Astrocyte (in vitro differentiated cells and primary cell): ENCODE data around the gene METAP1. TPM values are rescaled to one million over a fixed set of nuclear protein-coding genes. Genes with fewer than 3 reads are reported as not detected.

Experiments
- DNase-seq: peaks from one replicate; pipeline ENCODE4 v3.0.0-alpha.2; 2010; ENCODE audit warnings: low read depth
- FAIRE-seq: peaks from 2 replicates; lab custom pipeline; 2011; peaks lifted over from hg19 to GRCh38; lab: Jason Lieb, UNC
- H2AFZ ChIP-seq: 2 replicates; pipeline ENCODE4 v1.6.0; 2012; ENCODE audit warnings: low read depth, low read length, inconsistent platforms
- H3K27ac ChIP-seq: 2 replicates; pipeline ENCODE4 v1.5.1; 2011; ENCODE audit warnings: low read depth, low read length, inconsistent platforms
- H3K27me3 ChIP-seq: 2 replicates; pipeline ENCODE4 v1.6.0; 2011; ENCODE audit warnings: low read length, inconsistent platforms; ENCODE audit not compliant: insufficient read depth
- H3K36me3 ChIP-seq: 2 replicates; pipeline ENCODE4 v1.5.1; 2011; ENCODE audit warnings: low read length, inconsistent platforms; ENCODE audit not compliant: insufficient read depth
- H3K4me1 ChIP-seq: 2 replicates; pipeline ENCODE4 v1.5.1; 2011; ENCODE audit warnings: low read length, inconsistent platforms; ENCODE audit not compliant: insufficient read depth
- H3K4me2 ChIP-seq: 2 replicates; pipeline ENCODE4 v1.6.0; 2012; ENCODE audit warnings: low read length, inconsistent platforms
- H3K4me3 ChIP-seq: 2 replicates; pipeline ENCODE4 v1.5.1; 2011; ENCODE audit warnings: low read depth, mild to moderate bottlenecking, low read length, inconsistent platforms; ENCODE audit not compliant: insufficient read depth
- H3K79me2 ChIP-seq: 2 replicates; pipeline ENCODE4 v1.6.0; 2012; ENCODE audit warnings: mild to moderate bottlenecking, low read length, inconsistent platforms; ENCODE audit not compliant: insufficient read depth
- H3K9ac ChIP-seq: 2 replicates; pipeline ENCODE4 v1.6.0; 2012; ENCODE audit warnings: mild to moderate bottlenecking, low read length, inconsistent platforms
- H3K9me3 ChIP-seq: 2 replicates; pipeline ENCODE4 v1.5.1; 2012; ENCODE audit warnings: low read depth, mild to moderate bottlenecking, low read length, inconsistent platforms; ENCODE audit not compliant: insufficient read depth
- H4K20me1 ChIP-seq: 2 replicates; pipeline ENCODE4 v1.6.0; 2012; ENCODE audit warnings: low read length, inconsistent platforms; ENCODE audit not compliant: insufficient read depth
- H3K27ac Mint-ChIP-seq: one replicate; pipeline ENCODE4 v1.8.0; 2021; ENCODE audit warnings: mild to moderate bottlenecking, mixed read lengths; ENCODE audit not compliant: unreplicated experiment
- H3K27me3 Mint-ChIP-seq: one replicate; pipeline ENCODE4 v1.8.0; 2021; ENCODE audit warnings: low read depth, mixed read lengths; ENCODE audit not compliant: unreplicated experiment
- H3K36me3 Mint-ChIP-seq: one replicate; pipeline ENCODE4 v1.8.0; 2021; ENCODE audit warnings: low read depth, mixed read lengths; ENCODE audit not compliant: unreplicated experiment
- H3K4me1 Mint-ChIP-seq: one replicate; pipeline ENCODE4 v1.8.0; 2021; ENCODE audit warnings: low read depth, mixed read lengths; ENCODE audit not compliant: unreplicated experiment
- H3K4me3 Mint-ChIP-seq: one replicate; pipeline ENCODE4 v1.8.0; 2021; ENCODE audit warnings: mild to moderate bottlenecking, moderate library complexity, mixed read lengths; ENCODE audit not compliant: unreplicated experiment
- H3K9me3 Mint-ChIP-seq: one replicate; pipeline ENCODE4 v1.8.0; 2021; ENCODE audit warnings: mild to moderate bottlenecking, mixed read lengths; ENCODE audit not compliant: unreplicated experiment
- CTCF ChIP-seq: IDR thresholded peaks from 2 replicates; pipeline ENCODE4 v1.5.1; 2011; ENCODE audit warnings: low read depth, mild to moderate bottlenecking, inconsistent platforms, low read length, moderate library complexity; ENCODE audit not compliant: insufficient read depth
- EZH2 ChIP-seq: IDR thresholded peaks from 2 replicates; pipeline ENCODE4 v1.6.1; 2012; ENCODE audit warnings: mild to moderate bottlenecking, low read length, inconsistent platforms; ENCODE audit not compliant: insufficient read depth
- total RNA-seq: library from RNA; stranded (reverse); gene quantifications from 2 replicates; pipeline ENCODE4 v1.2.1, GENCODE V29; 2021

The METAP1 gene
- total RNA-seq, 1 donor from 2014 or later: 60.9 TPM

- Histone ChIP-seq H3K79me2 (peaks cover 21% of the 10 kb centered on the region), H4K20me1 (peaks cover 12% of the 10 kb centered on the region)
- no peak for FAIRE-seq
These were observed 81.7 kb downstream of the METAP1 start for GRCh38 chr4:99077177-99077576.

GRCh38 chr4:99078336-99078735 is 82.8 kb downstream of the METAP1 start:
- peaks cover 5% of the 10 kb centered on the region for H3K4me1 Mint-ChIP-seq
- TF ChIP-seq EZH2 (no peak), CTCF (no peak)

More at GRCh38 chr4:99077177-99077576, 81.7 kb downstream of the METAP1 start:
- DNase-seq: no peak
- peaks cover 19% of the 10 kb centered on the region for H3K36me3 Mint-ChIP-seq
- H3K9ac ChIP-seq: no peak overlapping the region
- no peak overlapping the region for H3K4me2 ChIP-seq
- no peaks in the 10 kb centered on the region for H3K9me3 Mint-ChIP-seq
- no peaks in the 10 kb centered on the region for H3K27me3 Mint-ChIP-seq
- peaks cover 67% of the 10 kb centered on the region for H3K36me3 ChIP-seq
- no peak overlapping the region for H2AFZ ChIP-seq
- no peak overlapping the region for H3K4me3 Mint-ChIP-seq
- peaks cover 5% of the 10 kb centered on the region for H3K4me1 Mint-ChIP-seq
- TF ChIP-seq EZH2 (no peak), CTCF (no peak)
- H3K4me3 ChIP-seq: no peak overlapping the region
- H3K27ac Mint-ChIP-seq: no peak overlapping the region
- H3K9me3 ChIP-seq: no peaks in the 10 kb centered on the region
- no peaks in the 10 kb centered on the region for H3K4me1 ChIP-seq
- H3K27ac ChIP-seq: no peak overlapping the region
- no peaks in the 10 kb centered on the region for H3K27me3 ChIP-seq

GRCh38 chr4:99078931-99079624 is 83.6 kb downstream of the METAP1 start:
- no peak for FAIRE-seq
- H3K27me3 ChIP-seq: no peaks in the 10 kb centered on the region
- H3K27ac Mint-ChIP-seq: no peak overlapping the region
- peaks cover 1% of the 10 kb centered on the region for H3K4me1 Mint-ChIP-seq
- H3K4me1 ChIP-seq: no peaks in the 10 kb centered on the region
- no peak overlapping the region for H3K9ac ChIP-seq
- H3K4me2 ChIP-seq: no peak overlapping the region
- peaks cover 15% of the 10 kb centered on the region for H3K36me3 Mint-ChIP-seq
- H4K20me1 ChIP-seq: peaks cover 21% of the 10 kb centered on the region
- H2AFZ ChIP-seq: no peak overlapping the region
- DNase-seq: no peak
- no peaks in the 10 kb centered on the region for H3K9me3 Mint-ChIP-seq
- peaks cover 28% of the 10 kb centered on the region for H3K79me2 ChIP-seq
- no peak overlapping the region for H3K4me3 ChIP-seq
- H3K9me3 ChIP-seq: no peaks in the 10 kb centered on the region
- H3K36me3 ChIP-seq: peaks cover 65% of the 10 kb centered on the region
- TF ChIP-seq CTCF (no peak), EZH2 (no peak)
- H3K4me3 Mint-ChIP-seq: no peak overlapping the region
- no peak overlapping the region for H3K27ac ChIP-seq
- H3K27me3 Mint-ChIP-seq: no peaks in the 10 kb centered on the region

More at GRCh38 chr4:99078336-99078735, 82.8 kb downstream of the METAP1 start:
- no peaks in the 10 kb centered on the region for H3K4me1 ChIP-seq
- H3K9ac ChIP-seq: no peak overlapping the region
- no peak overlapping the region for H2AFZ ChIP-seq
- H3K36me3 ChIP-seq: peaks cover 66% of the 10 kb centered on the region
- no peak overlapping the region for H3K4me3 ChIP-seq
- H3K79me2 ChIP-seq: peaks cover 23% of the 10 kb centered on the region
- no peaks in the 10 kb centered on the region for H3K27me3 ChIP-seq
- no peak overlapping the region for H3K27ac ChIP-seq
- H3K4me2 ChIP-seq: no peak overlapping the region
- Mint-ChIP-seq H3K27ac (no peak overlapping the region), H3K9me3 (no peaks in the 10 kb centered on the region), H3K36me3 (peaks cover 15% of the 10 kb centered on the region), H3K27me3 (no peaks in the 10 kb centered on the region), H3K4me3 (no peak overlapping the region)
- H4K20me1 ChIP-seq: peaks cover 16% of the 10 kb centered on the region
- DNase-seq: no peak
- no peaks in the 10 kb centered on the region for H3K9me3 ChIP-seq
- FAIRE-seq: no peak
